ENCODE data around the gene TPP2. TPM values are rescaled to one million over a fixed set of nuclear protein-coding genes. Genes with fewer than 3 reads are reported as not detected.

The TPP2 gene
- total RNA-seq (100 to 1,000 TPM in 1 of 2 donors, 10 to 100 TPM in 1; 86.2 to 112 TPM), polyA plus RNA-seq (ENCODE audit: insufficient read depth, low read depth, low replicate concordance) (171 TPM)
- long read RNA-seq, donor 1, partial matches to known transcripts = 0 of 4 reads
- long read RNA-seq, donor 1, other reads (novel, unspliced or antisense) = 0 of 4 reads
- long read RNA-seq, donor 2, partial matches to known transcripts = 7 of 7 reads
- long read RNA-seq, donor 2, other reads (novel, unspliced or antisense) = 0 of 7 reads

DNA sequence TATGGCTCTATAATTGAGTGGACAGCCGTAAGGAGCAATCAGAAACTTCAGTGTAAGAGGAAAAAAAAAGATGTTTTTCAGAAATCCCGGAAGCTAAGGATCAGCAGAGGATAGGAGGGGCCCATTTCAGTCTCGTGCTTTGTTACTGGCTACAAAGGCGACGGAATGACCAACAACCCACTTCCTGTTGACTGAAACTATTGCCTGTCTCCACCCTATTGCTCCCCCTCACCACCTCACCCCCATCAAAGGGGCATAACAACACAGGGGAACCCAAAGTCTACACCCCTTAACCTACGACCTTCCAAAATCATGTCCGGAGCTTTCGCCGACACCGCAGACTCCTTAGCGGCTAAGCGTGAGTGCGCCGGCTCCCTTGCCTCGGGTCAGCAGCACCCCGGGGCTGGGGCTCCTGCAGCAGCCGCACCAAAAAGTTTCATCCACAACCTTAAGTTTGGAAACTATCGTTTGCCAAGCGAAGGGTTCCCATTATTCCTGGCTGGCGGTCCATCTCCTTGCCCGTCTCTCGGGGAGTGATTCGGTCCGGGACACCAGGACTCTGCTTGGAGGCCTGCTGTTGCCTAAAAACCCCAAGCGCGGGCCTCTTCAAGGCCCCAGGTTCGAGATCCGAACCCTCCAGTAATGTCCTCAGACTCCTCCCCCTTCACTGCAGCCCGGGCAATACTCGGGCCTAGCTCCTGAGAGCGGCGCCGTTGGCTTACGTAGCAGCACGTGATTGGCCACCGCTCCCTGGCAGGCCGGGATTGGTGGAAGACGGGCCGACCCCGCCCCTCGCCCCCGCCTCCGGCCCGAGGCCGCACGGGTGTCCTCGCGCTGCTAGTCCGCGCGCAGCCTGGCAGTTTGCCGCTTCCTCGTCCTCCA, at the start of gene TPP2:
TPP2 (plus strand) TSS at position 840 of the 882 bp plus-strand sequence. CDS start 53 bp downstream, outside the sequence.
- no peaks in the 10 kb centered on the region for H3K36me3 ChIP-seq (ENCODE audit: low read depth, missing control alignments)
- TF ChIP-seq, protein P1, sequence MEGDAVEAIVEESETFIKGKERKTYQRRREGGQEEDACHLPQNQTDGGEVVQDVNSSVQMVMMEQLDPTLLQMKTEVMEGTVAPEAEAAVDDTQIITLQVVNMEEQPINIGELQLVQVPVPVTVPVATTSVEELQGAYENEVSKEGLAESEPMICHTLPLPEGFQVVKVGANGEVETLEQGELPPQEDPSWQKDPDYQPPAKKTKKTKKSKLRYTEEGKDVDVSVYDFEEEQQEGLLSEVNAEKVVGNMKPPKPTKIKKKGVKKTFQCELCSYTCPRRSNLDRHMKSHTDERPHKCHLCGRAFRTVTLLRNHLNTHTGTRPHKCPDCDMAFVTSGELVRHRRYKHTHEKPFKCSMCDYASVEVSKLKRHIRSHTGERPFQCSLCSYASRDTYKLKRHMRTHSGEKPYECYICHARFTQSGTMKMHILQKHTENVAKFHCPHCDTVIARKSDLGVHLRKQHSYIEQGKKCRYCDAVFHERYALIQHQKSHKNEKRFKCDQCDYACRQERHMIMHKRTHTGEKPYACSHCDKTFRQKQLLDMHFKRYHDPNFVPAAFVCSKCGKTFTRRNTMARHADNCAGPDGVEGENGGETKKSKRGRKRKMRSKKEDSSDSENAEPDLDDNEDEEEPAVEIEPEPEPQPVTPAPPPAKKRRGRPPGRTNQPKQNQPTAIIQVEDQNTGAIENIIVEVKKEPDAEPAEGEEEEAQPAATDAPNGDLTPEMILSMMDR (IDR thresholded peaks at IDR 0.05) = no peak
- TF ChIP-seq POLR2A (IDR thresholded peaks at IDR 0.05) = peak; percentile 49
- WGBS, 2 donors = 0% methylated on average over 26 to 53 of the region's 53 CpGs
- peak within 1 kb of the TSS; percentile 93 to 98 for H3K4me3 ChIP-seq
- H3K27me3 ChIP-seq = no peaks in the 10 kb centered on the region
- no peaks in the 10 kb centered on the region for H3K9me3 ChIP-seq
- DNase-seq = peak; percentile 99
- peaks cover 17% of the 10 kb centered on the region for H3K4me1 ChIP-seq
- intact Hi-C loops (cut with DNase I; ENCODE audit: low total_unique reads) = loop anchor here (2.0 kb wide), 1 partner anchor 250 kb away; the partner anchor contains the start of gene ERCC5
- peak within 1 kb of the TSS; percentile 99 for H3K27ac ChIP-seq

DNA sequence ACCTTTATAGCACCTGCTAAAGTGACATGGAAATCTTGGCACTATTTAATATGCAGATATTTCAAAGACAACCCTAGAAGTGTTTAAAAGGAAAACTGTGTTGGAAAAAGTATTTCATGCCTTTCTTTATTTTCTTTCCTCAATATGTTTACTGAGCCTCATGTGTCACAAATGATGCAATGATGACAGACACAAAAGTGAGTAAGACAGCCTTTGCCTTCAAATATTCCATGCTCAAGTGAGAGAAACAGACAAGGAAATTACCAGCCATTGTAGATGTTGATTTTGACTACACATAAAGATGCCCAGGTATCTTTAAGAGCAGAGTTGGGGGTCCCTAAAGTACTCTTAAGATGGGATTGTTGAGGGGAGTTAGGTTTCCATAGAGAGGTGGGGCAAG, 48.0 kb upstream of the TPP2 start:
- no peak for TF ChIP-seq POLR2A (IDR thresholded peaks at IDR 0.05)
- TF ChIP-seq, protein P1 (IDR thresholded peaks at IDR 0.05) = no peak
- no peak for DNase-seq
- H3K27me3 ChIP-seq = no peaks in the 10 kb centered on the region
- no peak overlapping the region for H3K27ac ChIP-seq
- H3K4me1 ChIP-seq = no peaks in the 10 kb centered on the region
- intact Hi-C loops (cut with DNase I; ENCODE audit: low total_unique reads) = no loop called here
- H3K4me3 ChIP-seq = no peak overlapping the region
- H3K36me3 ChIP-seq (ENCODE audit: low read depth, missing control alignments) = no peaks in the 10 kb centered on the region
- H3K9me3 ChIP-seq = no peaks in the 10 kb centered on the region

DNA sequence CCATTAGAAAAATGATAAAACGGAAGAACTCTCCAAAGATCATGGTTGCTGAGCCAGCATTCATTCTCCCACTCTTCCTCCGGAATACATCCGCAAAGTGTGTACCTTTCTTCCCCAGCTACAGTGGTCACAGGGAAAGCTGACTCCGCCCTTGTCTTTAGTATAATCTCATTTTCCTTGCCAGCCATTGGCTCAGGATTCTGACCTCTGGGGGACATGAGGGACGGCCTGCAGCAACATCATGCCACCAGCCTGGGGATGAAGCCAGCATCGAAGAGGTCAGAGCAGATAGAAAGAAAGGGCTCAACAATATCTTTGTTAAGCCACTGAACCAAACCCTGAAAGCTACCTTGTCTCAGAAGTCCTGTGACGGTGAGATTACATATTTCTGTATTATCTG, 46.3 kb upstream of the TPP2 start:
- H3K27me3 ChIP-seq = no peaks in the 10 kb centered on the region
- intact Hi-C loops (cut with DNase I; ENCODE audit: low total_unique reads) = no loop called here
- 63 to 68% methylated on average over 7 of the region's 7 CpGs for WGBS, 2 donors
- H3K36me3 ChIP-seq (ENCODE audit: low read depth, missing control alignments) = no peaks in the 10 kb centered on the region
- H3K4me3 ChIP-seq = no peak overlapping the region
- no peaks in the 10 kb centered on the region for H3K9me3 ChIP-seq
- H3K4me1 ChIP-seq = no peaks in the 10 kb centered on the region
- TF ChIP-seq, protein P1 (IDR thresholded peaks at IDR 0.05) = no peak
- no peak for TF ChIP-seq POLR2A (IDR thresholded peaks at IDR 0.05)
- H3K27ac ChIP-seq = no peak overlapping the region
- no peak for DNase-seq

DNA sequence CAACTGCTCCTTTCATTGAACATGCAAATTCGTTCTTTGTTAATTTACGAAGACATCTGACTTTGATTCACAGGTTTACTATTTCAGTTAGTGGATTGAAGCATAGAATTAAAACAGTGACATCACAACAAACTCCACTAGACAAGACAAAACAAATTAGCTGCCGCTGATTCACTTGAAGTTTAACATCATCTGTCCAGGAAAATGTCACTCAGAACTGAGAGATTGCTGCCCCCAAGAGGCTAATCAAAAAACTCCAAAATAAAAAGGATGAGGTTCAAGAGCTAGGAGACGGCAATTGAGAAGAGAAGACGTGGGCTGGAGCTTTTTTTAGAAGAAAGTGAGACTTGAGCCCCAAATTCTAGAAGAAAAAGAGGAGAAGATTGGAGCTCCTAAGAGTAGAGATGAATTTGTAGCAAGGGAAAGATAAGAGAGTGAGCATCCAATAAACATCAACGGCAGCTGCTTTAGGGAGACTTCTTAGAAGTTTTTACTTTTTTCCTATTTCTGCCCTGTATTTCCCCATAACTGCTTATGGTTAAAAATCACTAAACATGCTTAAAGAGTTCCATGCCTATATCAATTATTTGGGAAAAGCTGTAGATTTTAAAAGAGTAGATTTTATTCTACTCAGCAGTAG, 40.8 kb upstream of the TPP2 start:
- DNase-seq = no peak
- Histone ChIP-seq H3K9me3 (no peaks in the 10 kb centered on the region), H3K4me1 (no peaks in the 10 kb centered on the region), H3K27me3 (no peaks in the 10 kb centered on the region), H3K36me3 (ENCODE audit: low read depth, missing control alignments) (no peaks in the 10 kb centered on the region), H3K27ac (no peak overlapping the region), H3K4me3 (no peak overlapping the region)
- TF ChIP-seq, protein P1 (IDR thresholded peaks at IDR 0.05) = peak in 1 of 3 experiments; percentile 35
- no peak for TF ChIP-seq POLR2A (IDR thresholded peaks at IDR 0.05)
- intact Hi-C loops (cut with DNase I; ENCODE audit: low total_unique reads) = no loop called here
- WGBS, 2 donors = 32 to 35% methylated on average over 6 of the region's 6 CpGs

Measured in testis (tissue), 5 donors.